Neural cell (in vitro differentiated cells): Measurements from ENCODE around the gene MYL7.

Experiments
- EP300 ChIP-seq: fragments of 450-650 bp; conservative IDR thresholded peaks from 2 replicates; pipeline ENCODE4 v1.6.1; 2014; ENCODE audit warnings: antibody characterized with exemption, mild to moderate bottlenecking, moderate library complexity; ENCODE audit not compliant: poor library complexity, severe bottlenecking
- EZH2 ChIP-seq: fragments of 200-600, 300-800 bp; shearing (Covaris generic), sonication (generic); IDR thresholded peaks from 2 replicates; pipeline ENCODE4 v1.6.1; 2014; ENCODE audit warnings: antibody characterized with exemption, low read length, borderline replicate concordance, mild to moderate bottlenecking; ENCODE audit not compliant: insufficient read depth, poor library complexity, severe bottlenecking
- MXI1 ChIP-seq: fragments of 450-650 bp; conservative IDR thresholded peaks from 2 replicates; pipeline ENCODE4 v1.6.1; 2014; ENCODE audit warnings: antibody characterized with exemption, mild to moderate bottlenecking; ENCODE audit not compliant: poor library complexity, severe bottlenecking
- POLR2AphosphoS5 ChIP-seq: IDR thresholded peaks from 2 replicates; pipeline ENCODE4 v1.6.1; 2012
- RAD21 ChIP-seq: fragments of 450-650 bp; conservative IDR thresholded peaks from 2 replicates; pipeline ENCODE4 v1.6.1; 2014; ENCODE audit warnings: antibody characterized with exemption, mild to moderate bottlenecking, moderate library complexity
- TAF1 ChIP-seq: IDR thresholded peaks from 2 replicates; pipeline ENCODE4 v1.6.1; 2012; ENCODE audit warnings: low read depth
- TF ChIP-seq, protein P1 (sequence below): fragments of 450-650 bp; IDR thresholded peaks from 2 replicates; pipeline ENCODE4 v1.5.1; 2014; ENCODE audit warnings: antibody characterized with exemption, mild to moderate bottlenecking, moderate library complexity; ENCODE audit not compliant: poor library complexity, severe bottlenecking

DNA sequence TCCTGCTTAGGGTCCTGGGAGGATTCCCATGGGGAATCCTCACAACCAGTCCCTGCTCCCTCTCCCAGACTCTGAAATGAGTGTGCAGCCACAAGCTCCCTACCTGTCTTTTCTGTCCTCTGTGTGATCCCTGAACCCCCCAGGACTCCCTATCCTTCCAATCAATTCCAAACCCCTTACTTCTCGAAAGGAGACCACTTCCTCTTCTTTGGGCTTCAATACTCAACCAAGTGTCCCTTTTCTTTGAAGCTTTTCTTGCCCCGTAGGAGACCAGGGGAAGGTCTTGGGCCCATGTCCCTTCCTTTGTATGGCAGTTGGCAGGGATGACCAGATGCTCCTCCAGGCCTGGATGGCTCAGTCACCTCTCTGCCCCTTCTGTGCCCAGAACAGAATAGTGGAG lies 35.3 kb downstream of the MYL7 start:
- TF ChIP-seq RAD21 (no peak), EP300 (no peak), EZH2 (no peak), TAF1 (no peak), POLR2AphosphoS5 (no peak), MXI1 (no peak)
- TF ChIP-seq, protein P1, sequence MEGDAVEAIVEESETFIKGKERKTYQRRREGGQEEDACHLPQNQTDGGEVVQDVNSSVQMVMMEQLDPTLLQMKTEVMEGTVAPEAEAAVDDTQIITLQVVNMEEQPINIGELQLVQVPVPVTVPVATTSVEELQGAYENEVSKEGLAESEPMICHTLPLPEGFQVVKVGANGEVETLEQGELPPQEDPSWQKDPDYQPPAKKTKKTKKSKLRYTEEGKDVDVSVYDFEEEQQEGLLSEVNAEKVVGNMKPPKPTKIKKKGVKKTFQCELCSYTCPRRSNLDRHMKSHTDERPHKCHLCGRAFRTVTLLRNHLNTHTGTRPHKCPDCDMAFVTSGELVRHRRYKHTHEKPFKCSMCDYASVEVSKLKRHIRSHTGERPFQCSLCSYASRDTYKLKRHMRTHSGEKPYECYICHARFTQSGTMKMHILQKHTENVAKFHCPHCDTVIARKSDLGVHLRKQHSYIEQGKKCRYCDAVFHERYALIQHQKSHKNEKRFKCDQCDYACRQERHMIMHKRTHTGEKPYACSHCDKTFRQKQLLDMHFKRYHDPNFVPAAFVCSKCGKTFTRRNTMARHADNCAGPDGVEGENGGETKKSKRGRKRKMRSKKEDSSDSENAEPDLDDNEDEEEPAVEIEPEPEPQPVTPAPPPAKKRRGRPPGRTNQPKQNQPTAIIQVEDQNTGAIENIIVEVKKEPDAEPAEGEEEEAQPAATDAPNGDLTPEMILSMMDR, result no peak
